ENCODE data around the gene ASTL. TPM values are rescaled to one million over a fixed set of nuclear protein-coding genes. Genes with fewer than 3 reads are reported as not detected.

The ASTL gene
- total RNA-seq, 1 experiment from 2014 or later: not detected

GRCh38 chr2:96176661-96177060, 38.4 kb upstream of the ASTL start:
- no peak for DNase-seq
- no peaks in the 10 kb centered on the region for H4K20me1 ChIP-seq (ENCODE audit: low read length)
- H2AFZ ChIP-seq (ENCODE audit: low read length): no peak overlapping the region
- no TSS peak for BruUV-seq (replicated peaks)
- H3K4me2 ChIP-seq (ENCODE audit: low read length): no peak overlapping the region
- ChIA-PET POLR2A (ENCODE audit: unreplicated experiment) (no interaction called here), CTCF (no interaction called here)
- no peak overlapping the region for H3K9ac ChIP-seq (ENCODE audit: low read length)
- no peaks in the 10 kb centered on the region for H3K36me3 ChIP-seq (ENCODE audit: low read depth, low read length)
- H3K27ac ChIP-seq (ENCODE audit: low read length): no peak overlapping the region
- no peak overlapping the region for H3K4me3 ChIP-seq (ENCODE audit: low read length)
- ATAC-seq: no peak
- H3F3A ChIP-seq (ENCODE audit: low read length, unreplicated experiment): no peaks in the 10 kb centered on the region
- no peaks in the 10 kb centered on the region for H3K27me3 ChIP-seq (ENCODE audit: low read length)
- no peaks in the 10 kb centered on the region for H3K9me2 ChIP-seq (replicated peaks; ENCODE audit: low read length)
- no peaks in the 10 kb centered on the region for H3K4me1 ChIP-seq (ENCODE audit: insufficient read depth, low read length)
- TF ChIP-seq EZH2phosphoT487 (IDR thresholded peaks at IDR 0.05; ENCODE audit: borderline replicate concordance, low read length) (no peak), EZH2 (IDR thresholded peaks at IDR 0.05; ENCODE audit: low read length, unreplicated experiment) (no peak), CTCF (conservative IDR thresholded peaks at IDR 0.05; ENCODE audit: low read depth, low read length) (no peak)
- H3K79me2 ChIP-seq (ENCODE audit: low read length): no peaks in the 10 kb centered on the region
- no peaks in the 10 kb centered on the region for H3K9me3 ChIP-seq (ENCODE audit: low read length)
- intact Hi-C loops (cut with micrococcal nuclease): no loop called here

- H3K9me3 ChIP-seq (ENCODE audit: low read length): no peaks in the 10 kb centered on the region
- no peaks in the 10 kb centered on the region for H4K20me1 ChIP-seq (ENCODE audit: low read length)
- H3K4me2 ChIP-seq (ENCODE audit: low read length): no peak overlapping the region
- H3K4me1 ChIP-seq (ENCODE audit: insufficient read depth, low read length): no peaks in the 10 kb centered on the region
- no peak for ATAC-seq
- intact Hi-C loops (cut with micrococcal nuclease): loop anchor here (2.0 kb wide), 1 partner anchor 183 kb away; no protein-coding TSS in a partner anchor
- no peaks in the 10 kb centered on the region for H3K36me3 ChIP-seq (ENCODE audit: low read depth, low read length)
- BruUV-seq (replicated peaks): no TSS peak
- no peak overlapping the region for H3K27ac ChIP-seq (ENCODE audit: low read length)
- H3K27me3 ChIP-seq (ENCODE audit: low read length): no peaks in the 10 kb centered on the region
- H3K79me2 ChIP-seq (ENCODE audit: low read length): no peaks in the 10 kb centered on the region
- no peak for TF ChIP-seq CTCF (conservative IDR thresholded peaks at IDR 0.05; ENCODE audit: low read depth, low read length)
- TF ChIP-seq EZH2 (IDR thresholded peaks at IDR 0.05; ENCODE audit: low read length, unreplicated experiment): no peak
- no peak for TF ChIP-seq EZH2phosphoT487 (IDR thresholded peaks at IDR 0.05; ENCODE audit: borderline replicate concordance, low read length)
- H3K9me2 ChIP-seq (replicated peaks; ENCODE audit: low read length): no peaks in the 10 kb centered on the region
- H2AFZ ChIP-seq (ENCODE audit: low read length): no peak overlapping the region
- H3K9ac ChIP-seq (ENCODE audit: low read length): no peak overlapping the region
- ChIA-PET POLR2A (ENCODE audit: unreplicated experiment) (no interaction called here), CTCF (no interaction called here)
- H3F3A ChIP-seq (ENCODE audit: low read length, unreplicated experiment): no peaks in the 10 kb centered on the region
- no peak for DNase-seq
- no peak overlapping the region for H3K4me3 ChIP-seq (ENCODE audit: low read length)
Measured at GRCh38 chr2:96175951-96176350, 37.6 kb upstream of the ASTL start.

- Histone ChIP-seq H2AFZ (ENCODE audit: low read length) (no peak overlapping the region), H3K4me3 (ENCODE audit: low read length) (no peak overlapping the region), H3K27ac (ENCODE audit: low read length) (no peak overlapping the region), H3K9me3 (ENCODE audit: low read length) (no peaks in the 10 kb centered on the region), H3K9ac (ENCODE audit: low read length) (no peak overlapping the region), H4K20me1 (ENCODE audit: low read length) (no peaks in the 10 kb centered on the region), H3K27me3 (ENCODE audit: low read length) (no peaks in the 10 kb centered on the region), H3K4me1 (ENCODE audit: insufficient read depth, low read length) (no peaks in the 10 kb centered on the region), H3F3A (ENCODE audit: low read length, unreplicated experiment) (no peaks in the 10 kb centered on the region), H3K79me2 (ENCODE audit: low read length) (no peaks in the 10 kb centered on the region), H3K4me2 (ENCODE audit: low read length) (no peak overlapping the region), H3K36me3 (ENCODE audit: low read depth, low read length) (no peaks in the 10 kb centered on the region), H3K9me2 (replicated peaks; ENCODE audit: low read length) (no peaks in the 10 kb centered on the region)
- BruUV-seq (replicated peaks): no TSS peak
- ChIA-PET POLR2A (ENCODE audit: unreplicated experiment) (interaction anchor here (0.5 kb wide), 1 partner anchor 28 kb away, joined by 4 read pairs; no protein-coding TSS in a partner anchor), CTCF (interaction anchor here (0.5 to 1.8 kb wide), 9 partner anchors 9 to 182 kb away, joined by 3 to 34 read pairs (median 7); partner anchors contain the start of gene ASTL)
- DNase-seq (peak; percentile 79), ATAC-seq (peak; percentile 95)
- TF ChIP-seq CTCF (conservative IDR thresholded peaks at IDR 0.05; ENCODE audit: low read depth, low read length) (peak; percentile 95), EZH2 (IDR thresholded peaks at IDR 0.05; ENCODE audit: low read length, unreplicated experiment) (no peak), EZH2phosphoT487 (IDR thresholded peaks at IDR 0.05; ENCODE audit: borderline replicate concordance, low read length) (no peak)
- intact Hi-C loops (cut with micrococcal nuclease): loop anchor here (1.0 to 2.0 kb wide), 2 partner anchors 36 to 182 kb away; partner anchors contain the start of gene ASTL
Measured at GRCh38 chr2:96174251-96175144, 36.2 kb upstream of the ASTL start.

All from PC-3 (cell line).